ENCODE data around the gene CHORDC1. TPM values are rescaled to one million over a fixed set of nuclear protein-coding genes. Genes with fewer than 3 reads are reported as not detected.

CHORDC1 gene
- total and polyA plus RNA-seq, 2 experiments from 2014 or later, result 36.0 to 51.2 TPM

GRCh38 chr11:90197377-90197776 is 25.5 kb downstream of the CHORDC1 start:
- Histone ChIP-seq H3K4me1 (ENCODE audit: low read depth) (no peaks in the 10 kb centered on the region), H3K36me3 (peaks cover 21% of the 10 kb centered on the region), H3K9me3 (ENCODE audit: low read depth) (no peaks in the 10 kb centered on the region), H3K27me3 (no peaks in the 10 kb centered on the region), H3K4me3 (no peak overlapping the region), H3K27ac (no peak overlapping the region)
- TF ChIP-seq CTCF (IDR thresholded peaks at IDR 0.05; ENCODE audit: low read depth, low read length), result no peak
- no peak for DNase-seq (ENCODE audit: low read depth in 1 of 2, low spot score in 1 of 2)

GRCh38 chr11:90192869-90193582 is 29.8 kb downstream of the CHORDC1 start:
- Histone ChIP-seq H3K9me3 (ENCODE audit: low read depth) (no peaks in the 10 kb centered on the region), H3K27ac (no peak overlapping the region), H3K27me3 (no peaks in the 10 kb centered on the region), H3K4me1 (ENCODE audit: low read depth) (no peaks in the 10 kb centered on the region), H3K4me3 (no peak overlapping the region), H3K36me3 (peaks cover 12% of the 10 kb centered on the region)
- TF ChIP-seq CTCF (IDR thresholded peaks at IDR 0.05; ENCODE audit: low read depth, low read length), result no peak
- DNase-seq (ENCODE audit: low read depth in 1 of 2, low spot score in 1 of 2), result no peak

GRCh38 chr11:90189011-90189410 is 33.8 kb downstream of the CHORDC1 start:
- H3K4me1 ChIP-seq (ENCODE audit: low read depth), result no peaks in the 10 kb centered on the region
- DNase-seq (ENCODE audit: low read depth in 1 of 2, low spot score in 1 of 2), result no peak
- peaks cover 10% of the 10 kb centered on the region for H3K36me3 ChIP-seq
- TF ChIP-seq CTCF (IDR thresholded peaks at IDR 0.05; ENCODE audit: low read depth, low read length), result no peak
- H3K9me3 ChIP-seq (ENCODE audit: low read depth), result no peaks in the 10 kb centered on the region
- no peak overlapping the region for H3K4me3 ChIP-seq
- H3K27me3 ChIP-seq, result no peaks in the 10 kb centered on the region
- no peak overlapping the region for H3K27ac ChIP-seq

GRCh38 chr11:90187839-90188238 is 35.0 kb downstream of the CHORDC1 start:
- no peak for TF ChIP-seq CTCF (IDR thresholded peaks at IDR 0.05; ENCODE audit: low read depth, low read length)
- H3K36me3 ChIP-seq, result peaks cover 6% of the 10 kb centered on the region
- H3K9me3 ChIP-seq (ENCODE audit: low read depth), result no peaks in the 10 kb centered on the region
- H3K27me3 ChIP-seq, result no peaks in the 10 kb centered on the region
- no peak for DNase-seq (ENCODE audit: low read depth in 1 of 2, low spot score in 1 of 2)
- no peak overlapping the region for H3K4me3 ChIP-seq
- H3K4me1 ChIP-seq (ENCODE audit: low read depth), result no peaks in the 10 kb centered on the region
- H3K27ac ChIP-seq, result no peak overlapping the region

GRCh38 chr11:90179923-90180322 is 42.9 kb downstream of the CHORDC1 start:
- no peaks in the 10 kb centered on the region for H3K27me3 ChIP-seq
- H3K9me3 ChIP-seq (ENCODE audit: low read depth), result no peaks in the 10 kb centered on the region
- H3K4me1 ChIP-seq (ENCODE audit: low read depth), result peaks cover 18% of the 10 kb centered on the region
- DNase-seq (ENCODE audit: low read depth in 1 of 2, low spot score in 1 of 2), result no peak
- H3K4me3 ChIP-seq, result no peak overlapping the region
- no peak for TF ChIP-seq CTCF (IDR thresholded peaks at IDR 0.05; ENCODE audit: low read depth, low read length)
- no peak overlapping the region for H3K27ac ChIP-seq
- H3K36me3 ChIP-seq, result no peaks in the 10 kb centered on the region

Measured in cardiac muscle cell (in vitro differentiated cells and primary cell).